Mesenchymal stem cell (in vitro differentiated cells and primary cell): Measurements from ENCODE around the gene HADHB.

Experiments used
- DNase-seq: peaks from one replicate; pipeline ENCODE4 v3.0.0-alpha.2; 2013
- H2AFZ ChIP-seq: one replicate; pipeline ENCODE4 v1.6.1; 2013; ENCODE audit warnings: low read depth, mild to moderate bottlenecking, control low read depth, inconsistent platforms, low read length, moderate library complexity
- H2AK5ac ChIP-seq: 2 replicates; pipeline ENCODE4 v1.6.1; 2013; ENCODE audit warnings: low read length, moderate library complexity, mild to moderate bottlenecking, inconsistent platforms; ENCODE audit not compliant: severe bottlenecking
- H2BK120ac ChIP-seq: one replicate; pipeline ENCODE4 v1.6.1; 2013; ENCODE audit warnings: low read depth, mild to moderate bottlenecking, inconsistent platforms, low read length, moderate library complexity
- H2BK12ac ChIP-seq, 2 experiments: one replicate each; pipeline ENCODE4 v1.6.1; 2013; ENCODE audit warnings: inconsistent platforms in 2 of 2, low read length in 2 of 2, mild to moderate bottlenecking in 2 of 2, moderate library complexity in 2 of 2, control low read depth in 1 of 2
- H2BK15ac ChIP-seq: one replicate; pipeline ENCODE4 v1.6.1; 2013; ENCODE audit warnings: mild to moderate bottlenecking, low read depth, inconsistent platforms; ENCODE audit not compliant: poor library complexity, severe bottlenecking
- H2BK5ac ChIP-seq: 2 replicates; pipeline ENCODE4 v1.6.1; 2013; ENCODE audit warnings: low read depth, mild to moderate bottlenecking, low read length, control low read depth, inconsistent platforms; ENCODE audit not compliant: poor library complexity, severe bottlenecking
- H3K14ac ChIP-seq, 2 experiments: one replicate each; pipeline ENCODE4 v1.6.1; 2013; ENCODE audit warnings: inconsistent platforms in 2 of 2, low read length in 2 of 2, control low read depth in 1 of 2, mild to moderate bottlenecking in 1 of 2, moderate library complexity in 1 of 2
- H3K18ac ChIP-seq, 2 experiments: one replicate each; pipeline ENCODE4 v1.6.1; 2013; ENCODE audit warnings: inconsistent platforms in 2 of 2, low read length in 2 of 2, control low read depth in 1 of 2, low read depth in 1 of 2, mild to moderate bottlenecking in 1 of 2
- H3K23ac ChIP-seq, 2 experiments: one replicate each; pipeline ENCODE4 v1.6.1; 2013; ENCODE audit warnings: inconsistent platforms in 2 of 2, low read length in 2 of 2, mild to moderate bottlenecking in 2 of 2, moderate library complexity in 2 of 2, control low read depth in 1 of 2
- H3K27ac ChIP-seq: 2 replicates; pipeline ENCODE4 v1.5.1; 2013; ENCODE audit warnings: mild to moderate bottlenecking, moderate library complexity, low read length, control low read depth, inconsistent platforms; ENCODE audit not compliant: poor library complexity, severe bottlenecking
- H3K27me3 ChIP-seq, 2 experiments: 2 replicates each; pipeline versions ENCODE4 v1.6.1 to v1.7.0; 2013; ENCODE audit warnings: low read length in 2 of 2, mild to moderate bottlenecking in 2 of 2, moderate library complexity in 2 of 2, control low read depth in 1 of 2, inconsistent platforms in 1 of 2; ENCODE audit not compliant: control insufficient read depth in 1 of 2, insufficient read depth in 1 of 2
- H3K36me3 ChIP-seq, 2 experiments: 2 replicates each; pipeline versions ENCODE4 v1.6.1 to v1.7.0; 2013; ENCODE audit warnings: low read length in 2 of 2, control low read depth in 1 of 2, inconsistent platforms in 1 of 2, low read depth in 1 of 2, mild to moderate bottlenecking in 1 of 2; ENCODE audit not compliant: insufficient read depth in 2 of 2, control insufficient read depth in 1 of 2
- H3K4ac ChIP-seq, 2 experiments: one replicate each; pipeline ENCODE4 v1.6.1; 2013; ENCODE audit warnings: inconsistent platforms in 2 of 2, low read length in 2 of 2, mild to moderate bottlenecking in 2 of 2, moderate library complexity in 2 of 2, control low read depth in 1 of 2, low read depth in 1 of 2
- H3K4me1 ChIP-seq: 2 replicates; pipeline ENCODE4 v1.6.1; 2013; ENCODE audit warnings: low read depth, low read length, control low read depth; ENCODE audit not compliant: control insufficient read depth, insufficient read depth
- H3K4me2 ChIP-seq: 2 replicates; pipeline ENCODE4 v1.6.1; 2013; ENCODE audit warnings: low read length, mild to moderate bottlenecking, inconsistent platforms; ENCODE audit not compliant: poor library complexity, severe bottlenecking
- H3K4me3 ChIP-seq, 2 experiments: 2 replicates each; pipeline versions ENCODE4 v1.5.1 to v1.7.0; 2013; ENCODE audit warnings: low read length in 2 of 2, mild to moderate bottlenecking in 2 of 2, control low read depth in 1 of 2, low read depth in 1 of 2; ENCODE audit not compliant: insufficient read depth in 1 of 2
- H3K79me1 ChIP-seq: replicated peaks from 2 replicates; pipeline ENCODE4 v1.6.1; 2013; ENCODE audit warnings: mild to moderate bottlenecking, control low read depth, low read length, inconsistent platforms; ENCODE audit not compliant: poor library complexity, severe bottlenecking
- H3K9ac ChIP-seq: 2 replicates; pipeline ENCODE4 v1.7.0; 2013; ENCODE audit warnings: mild to moderate bottlenecking, low read length, moderate library complexity
- H3K9me3 ChIP-seq: 2 replicates; pipeline ENCODE4 v1.7.0; 2013; ENCODE audit warnings: mild to moderate bottlenecking, low read length; ENCODE audit not compliant: control insufficient read depth
- H4K8ac ChIP-seq: one replicate; pipeline ENCODE4 v1.6.1; 2013; ENCODE audit warnings: inconsistent platforms, mild to moderate bottlenecking, low read length, moderate library complexity
- H4K91ac ChIP-seq: one replicate; pipeline ENCODE4 v1.6.1; 2013; ENCODE audit warnings: mild to moderate bottlenecking, low read length, inconsistent platforms
- WGBS: methylation state at CpG from one replicate; pipeline ENCODE4 v1.1.7; 2013; ENCODE audit warnings: mixed read lengths; 5-methylcytosine and 5-hydroxymethylcytosine counted together

Gene HADHB

GRCh38 chr2:26298286-26298637 is 53.5 kb downstream of the HADHB start:
- Histone ChIP-seq H3K23ac (no peak overlapping the region), H3K27ac (no peak overlapping the region), H2AK5ac (peak overlapping the region; percentile 67), H3K14ac (no peak overlapping the region), H4K8ac (peak overlapping the region; percentile 98), H3K4me3 (peak overlapping the region in 1 of 2 experiments; percentile 82), H3K79me1 (peaks cover 3% of the 10 kb centered on the region), H2BK120ac (peak overlapping the region; percentile 80), H3K36me3 (no peaks in the 10 kb centered on the region), H3K4me2 (peak overlapping the region; percentile 56), H3K9ac (peak overlapping the region; percentile 90), H3K4me1 (peaks cover 14% of the 10 kb centered on the region), H3K18ac (peak overlapping the region in 1 of 2 experiments; percentile 84), H3K4ac (peak overlapping the region; percentile 65 to 79), H2AFZ (peak overlapping the region; percentile 93), H2BK5ac (no peak overlapping the region), H3K27me3 (no peaks in the 10 kb centered on the region), H4K91ac (no peak overlapping the region), H2BK12ac (peak overlapping the region; percentile 41 to 60), H2BK15ac (no peak overlapping the region), H3K9me3 (no peaks in the 10 kb centered on the region)
- WGBS = 22% methylated on average over 17 of the region's 17 CpGs
- DNase-seq = no peak

- H2BK12ac ChIP-seq = peak overlapping the region; percentile 79 to 81
- H4K8ac ChIP-seq = peak overlapping the region; percentile 98
Observed at GRCh38 chr2:26298638-26299393, 54.1 kb downstream of the HADHB start.

GRCh38 chr2:26299471-26300101 is 54.8 kb downstream of the HADHB start:
- Histone ChIP-seq H3K4me1 (peaks cover 14% of the 10 kb centered on the region), H2AK5ac (no peak overlapping the region), H3K4ac (no peak overlapping the region), H3K27me3 (no peaks in the 10 kb centered on the region), H3K14ac (no peak overlapping the region), H4K91ac (no peak overlapping the region), H3K79me1 (peaks cover 3% of the 10 kb centered on the region), H4K8ac (peak overlapping the region; percentile 47), H3K9me3 (no peaks in the 10 kb centered on the region), H3K27ac (peak overlapping the region; percentile 78), H3K9ac (peak overlapping the region; percentile 90), H2BK12ac (peak overlapping the region in 1 of 2 experiments; percentile 71), H3K23ac (no peak overlapping the region), H3K4me3 (peak overlapping the region in 1 of 2 experiments; percentile 82), H3K36me3 (no peaks in the 10 kb centered on the region), H2BK15ac (no peak overlapping the region), H2BK5ac (no peak overlapping the region), H2BK120ac (no peak overlapping the region), H3K4me2 (peak overlapping the region; percentile 56), H2AFZ (no peak overlapping the region), H3K18ac (peak overlapping the region; percentile 67 to 87)
- under 1% methylated on average over 8 of the region's 9 CpGs for WGBS
- DNase-seq = peak; percentile 85

More at GRCh38 chr2:26298638-26299393, 54.1 kb downstream of the HADHB start:
- peak; percentile 72 for DNase-seq
- H3K4me1 ChIP-seq = peaks cover 14% of the 10 kb centered on the region
- H3K79me1 ChIP-seq = peaks cover 3% of the 10 kb centered on the region
- H3K23ac ChIP-seq = peak overlapping the region in 1 of 2 experiments; percentile 77
- peak overlapping the region; percentile 67 for H2AK5ac ChIP-seq
- peak overlapping the region; percentile 84 to 91 for H3K18ac ChIP-seq
- H3K14ac ChIP-seq = peak overlapping the region in 1 of 2 experiments; percentile 61
- peak overlapping the region; percentile 88 for H4K91ac ChIP-seq
- no peak overlapping the region for H2BK5ac ChIP-seq
- H3K4me2 ChIP-seq = peak overlapping the region; percentile 56
- H3K9ac ChIP-seq = peak overlapping the region; percentile 90
- 11% methylated on average over 30 of the region's 30 CpGs for WGBS
- peak overlapping the region; percentile 71 to 79 for H3K4ac ChIP-seq
- H2BK15ac ChIP-seq = peak overlapping the region; percentile 17
- H2BK120ac ChIP-seq = peak overlapping the region; percentile 80
- peak overlapping the region; percentile 93 for H2AFZ ChIP-seq
- H3K36me3 ChIP-seq = no peaks in the 10 kb centered on the region
- H3K9me3 ChIP-seq = no peaks in the 10 kb centered on the region
- H3K4me3 ChIP-seq = peak overlapping the region; percentile 47 to 82
- H3K27ac ChIP-seq = peak overlapping the region; percentile 78
- no peaks in the 10 kb centered on the region for H3K27me3 ChIP-seq
